Esophagus muscularis mucosa (tissue), 3 donors: ENCODE data around the gene DNASE1L1.

Experiments
- POLR2A ChIP-seq: fragments of 450-650 bp; IDR thresholded peaks from one replicate; pipeline ENCODE4 v1.6.1; 2017; ENCODE audit warnings: antibody characterized with exemption, moderate library complexity, mild to moderate bottlenecking, low read depth
- TF ChIP-seq, protein P1 (sequence below), 3 experiments: fragments of 200-600 bp in 2 of 3; fragments of 450-650 bp in 1 of 3; sonication (generic) in 2 of 3; IDR thresholded peaks; one replicate each; pipeline ENCODE4 v1.5.1; 2017 to 2019; ENCODE audit warnings: antibody characterized with exemption in 3 of 3, mild to moderate bottlenecking in 2 of 3, moderate library complexity in 1 of 3

DNA sequence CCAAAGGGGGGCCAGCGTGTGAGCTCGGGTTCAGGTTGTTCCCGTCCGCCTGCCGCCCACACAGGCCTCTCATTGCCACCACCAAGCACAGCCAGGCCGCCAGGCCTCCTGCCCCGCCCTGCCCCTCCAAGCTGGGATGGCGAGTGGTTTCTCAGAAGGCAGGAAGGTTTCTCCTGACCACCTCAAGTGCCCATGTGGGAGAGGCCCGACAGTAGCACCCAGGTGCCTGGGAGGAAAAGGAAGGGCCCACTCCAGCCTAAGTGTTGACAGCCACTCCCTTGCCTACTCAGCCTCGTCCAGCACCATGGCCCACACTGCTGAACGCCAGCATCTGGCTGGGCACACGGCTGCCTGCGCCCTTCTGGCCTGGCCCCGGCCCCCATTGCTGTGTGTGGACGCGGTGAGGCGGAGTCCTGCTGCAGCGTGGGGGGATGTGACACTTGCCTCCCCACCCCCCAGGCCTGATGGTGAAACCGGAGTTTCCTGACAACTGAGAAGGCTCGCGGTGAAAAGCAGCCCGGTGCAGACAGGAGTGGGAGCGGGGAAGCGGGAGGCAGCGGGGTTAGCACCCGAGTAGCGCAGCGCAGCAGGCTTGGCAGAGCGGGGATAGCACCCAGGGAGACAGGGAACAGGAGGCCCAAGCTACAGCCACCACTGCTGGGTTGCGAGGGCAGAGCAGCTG lies 53.8 kb downstream of the DNASE1L1 start:
- TF ChIP-seq POLR2A = no peak
- TF ChIP-seq, protein P1, sequence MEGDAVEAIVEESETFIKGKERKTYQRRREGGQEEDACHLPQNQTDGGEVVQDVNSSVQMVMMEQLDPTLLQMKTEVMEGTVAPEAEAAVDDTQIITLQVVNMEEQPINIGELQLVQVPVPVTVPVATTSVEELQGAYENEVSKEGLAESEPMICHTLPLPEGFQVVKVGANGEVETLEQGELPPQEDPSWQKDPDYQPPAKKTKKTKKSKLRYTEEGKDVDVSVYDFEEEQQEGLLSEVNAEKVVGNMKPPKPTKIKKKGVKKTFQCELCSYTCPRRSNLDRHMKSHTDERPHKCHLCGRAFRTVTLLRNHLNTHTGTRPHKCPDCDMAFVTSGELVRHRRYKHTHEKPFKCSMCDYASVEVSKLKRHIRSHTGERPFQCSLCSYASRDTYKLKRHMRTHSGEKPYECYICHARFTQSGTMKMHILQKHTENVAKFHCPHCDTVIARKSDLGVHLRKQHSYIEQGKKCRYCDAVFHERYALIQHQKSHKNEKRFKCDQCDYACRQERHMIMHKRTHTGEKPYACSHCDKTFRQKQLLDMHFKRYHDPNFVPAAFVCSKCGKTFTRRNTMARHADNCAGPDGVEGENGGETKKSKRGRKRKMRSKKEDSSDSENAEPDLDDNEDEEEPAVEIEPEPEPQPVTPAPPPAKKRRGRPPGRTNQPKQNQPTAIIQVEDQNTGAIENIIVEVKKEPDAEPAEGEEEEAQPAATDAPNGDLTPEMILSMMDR (IDR thresholded peaks at IDR 0.05) = no peak
